ENCODE measurements around the gene SHKBP1.
"Not testable (repeated sequence)": the region's sequence is repeated elsewhere in the genome, so short reads cannot be mapped to it uniquely, and the experiment has no call there.

SHKBP1 gene

DNA sequence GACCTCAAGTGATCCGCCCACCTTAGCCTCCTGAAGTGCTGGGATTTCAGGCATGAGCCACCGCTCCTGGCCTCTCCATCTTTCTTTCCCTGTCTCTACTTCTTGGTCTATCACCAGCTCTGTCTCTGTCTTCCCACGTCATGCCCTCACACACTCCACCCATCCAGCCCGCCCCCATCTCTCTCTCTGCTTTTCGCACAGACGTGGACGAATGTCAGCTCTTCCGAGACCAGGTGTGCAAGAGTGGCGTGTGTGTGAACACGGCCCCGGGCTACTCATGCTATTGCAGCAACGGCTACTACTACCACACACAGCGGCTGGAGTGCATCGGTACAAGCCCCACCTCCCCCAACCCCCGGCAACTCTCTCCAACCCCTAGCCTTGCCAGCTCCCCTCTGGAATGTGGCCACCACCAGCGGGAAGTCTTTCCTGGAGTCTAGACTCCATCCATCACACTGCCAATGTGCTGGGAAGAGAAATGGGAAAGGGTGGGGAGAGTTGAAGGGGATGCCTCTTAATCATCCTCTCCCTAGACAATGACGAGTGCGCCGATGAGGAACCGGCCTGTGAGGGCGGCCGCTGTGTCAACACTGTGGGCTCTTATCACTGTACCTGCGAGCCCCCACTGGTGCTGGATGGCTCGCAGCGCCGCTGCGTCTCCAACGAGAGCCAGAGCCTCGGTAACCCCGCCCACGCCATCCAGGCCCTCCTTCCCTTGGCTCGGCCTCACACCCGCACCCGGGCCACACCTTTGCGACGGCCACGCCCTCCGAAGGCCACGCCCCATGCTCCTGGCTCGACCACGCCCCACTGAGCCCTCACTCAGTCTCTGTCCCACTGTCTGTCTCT is 47.0 kb downstream of the SHKBP1 start:
- Histone ChIP-seq H3K4me3 (ENCODE audit: low read length) (no peak overlapping the region), H3K9me3 (ENCODE audit: insufficient read depth, low read length) (no peaks in the 10 kb centered on the region), H3K79me2 (ENCODE audit: low read length) (no peaks in the 10 kb centered on the region), H4K20me1 (ENCODE audit: insufficient read depth, low read length) (no peaks in the 10 kb centered on the region), H3K4me1 (ENCODE audit: low read length) (peaks cover 14% of the 10 kb centered on the region), H3K4me2 (ENCODE audit: low read length) (no peak overlapping the region), H3K27me3 (ENCODE audit: low read depth, low read length) (no peaks in the 10 kb centered on the region), H2AFZ (ENCODE audit: low read depth, low read length) (no peak overlapping the region), H3K9ac (ENCODE audit: low read length) (no peak overlapping the region), H3K36me3 (replicated peaks; ENCODE audit: low read depth, low read length) (peaks cover 4% of the 10 kb centered on the region), H3K27ac (ENCODE audit: low read length) (no peak overlapping the region)
- no peak for TF ChIP-seq CTCF (IDR thresholded peaks at IDR 0.05; ENCODE audit: low read depth, low read length)
- no peak for TF ChIP-seq EZH2phosphoT487 (IDR thresholded peaks at IDR 0.05; ENCODE audit: low read depth)

GRCh38 chr19:40624369-40625153 is 47.9 kb downstream of the SHKBP1 start:
- not testable (repeated sequence) for H3K9ac ChIP-seq (ENCODE audit: low read length); H3K27me3 ChIP-seq (ENCODE audit: low read depth, low read length); H3K79me2 ChIP-seq (ENCODE audit: low read length); H2AFZ ChIP-seq (ENCODE audit: low read depth, low read length); H3K4me1 ChIP-seq (ENCODE audit: low read length); H3K36me3 ChIP-seq (replicated peaks; ENCODE audit: low read depth, low read length); H3K9me3 ChIP-seq (ENCODE audit: insufficient read depth, low read length); H3K4me2 ChIP-seq (ENCODE audit: low read length); H3K27ac ChIP-seq (ENCODE audit: low read length); H4K20me1 ChIP-seq (ENCODE audit: insufficient read depth, low read length); H3K4me3 ChIP-seq (ENCODE audit: low read length)

- H3K9ac ChIP-seq (ENCODE audit: low read length), result no peak overlapping the region
- H3K27me3 ChIP-seq (ENCODE audit: low read depth, low read length), result no peaks in the 10 kb centered on the region
- H3K9me3 ChIP-seq (ENCODE audit: insufficient read depth, low read length), result no peaks in the 10 kb centered on the region
- no peak overlapping the region for H2AFZ ChIP-seq (ENCODE audit: low read depth, low read length)
- no peak overlapping the region for H3K4me3 ChIP-seq (ENCODE audit: low read length)
- no peaks in the 10 kb centered on the region for H3K4me1 ChIP-seq (ENCODE audit: low read length)
- H3K4me2 ChIP-seq (ENCODE audit: low read length), result no peak overlapping the region
- H3K27ac ChIP-seq (ENCODE audit: low read length), result no peak overlapping the region
- H3K79me2 ChIP-seq (ENCODE audit: low read length), result no peaks in the 10 kb centered on the region
- H3K36me3 ChIP-seq (replicated peaks; ENCODE audit: low read depth, low read length), result peaks cover 4% of the 10 kb centered on the region
- H4K20me1 ChIP-seq (ENCODE audit: insufficient read depth, low read length), result no peaks in the 10 kb centered on the region
- TF ChIP-seq CTCF (IDR thresholded peaks at IDR 0.05; ENCODE audit: low read depth, low read length) (no peak), EZH2phosphoT487 (IDR thresholded peaks at IDR 0.05; ENCODE audit: low read depth) (no peak)
Observed at GRCh38 chr19:40625406-40626120, 48.9 kb downstream of the SHKBP1 start.

DNA sequence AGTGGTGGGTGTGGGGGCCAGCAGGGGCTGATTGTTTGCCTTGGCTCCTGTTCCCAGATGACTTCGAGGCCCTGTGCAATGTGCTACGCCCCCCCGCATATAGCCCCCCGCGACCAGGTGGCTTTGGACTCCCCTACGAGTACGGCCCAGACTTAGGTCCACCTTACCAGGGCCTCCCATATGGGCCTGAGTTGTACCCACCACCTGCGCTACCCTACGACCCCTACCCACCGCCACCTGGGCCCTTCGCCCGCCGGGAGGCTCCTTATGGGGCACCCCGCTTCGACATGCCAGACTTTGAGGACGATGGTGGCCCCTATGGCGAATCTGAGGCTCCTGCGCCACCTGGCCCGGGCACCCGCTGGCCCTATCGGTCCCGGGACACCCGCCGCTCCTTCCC is 50.2 kb downstream of the SHKBP1 start:
- Histone ChIP-seq H3K27me3 (ENCODE audit: low read depth, low read length) (no peaks in the 10 kb centered on the region), H3K9ac (ENCODE audit: low read length) (no peak overlapping the region), H3K4me1 (ENCODE audit: low read length) (no peaks in the 10 kb centered on the region), H4K20me1 (ENCODE audit: insufficient read depth, low read length) (no peaks in the 10 kb centered on the region), H3K9me3 (ENCODE audit: insufficient read depth, low read length) (no peaks in the 10 kb centered on the region), H3K79me2 (ENCODE audit: low read length) (no peaks in the 10 kb centered on the region), H3K36me3 (replicated peaks; ENCODE audit: low read depth, low read length) (no peaks in the 10 kb centered on the region), H2AFZ (ENCODE audit: low read depth, low read length) (no peak overlapping the region), H3K4me2 (ENCODE audit: low read length) (no peak overlapping the region), H3K27ac (ENCODE audit: low read length) (no peak overlapping the region), H3K4me3 (ENCODE audit: low read length) (no peak overlapping the region)
- TF ChIP-seq CTCF (IDR thresholded peaks at IDR 0.05; ENCODE audit: low read depth, low read length) (no peak), EZH2phosphoT487 (IDR thresholded peaks at IDR 0.05; ENCODE audit: low read depth) (no peak)

All from OCI-LY3 (cell line).